GM23338 (cell line): ENCODE results near the gene PFKP. TPM values are rescaled to one million over a fixed set of nuclear protein-coding genes. Genes with fewer than 3 reads are reported as not detected.

ENCODE experiments used
- ATAC-seq: fragments of 200-7000 bp; cut with Tn5 transposase; 3 replicates; pipeline ENCODE4 v1.9.1; 2020
- DNase-seq: peaks from one replicate; pipeline ENCODE4 v3.0.0-alpha.2; 2015; ENCODE audit warnings: low spot score
- H2AFZ ChIP-seq: fragments of 200-600 bp; sonication (generic); 2 replicates; pipeline ENCODE4 v1.8.0; 2016; ENCODE audit warnings: antibody characterized with exemption, mild to moderate bottlenecking, moderate library complexity
- H3F3A ChIP-seq: fragments of 200-600 bp; sonication (generic); replicated peaks from 2 replicates; pipeline ENCODE4 v1.8.0; 2017; ENCODE audit warnings: antibody characterized with exemption, mixed run types, low read depth
- H3K27ac ChIP-seq: fragments of 200-600 bp; sonication (generic); 2 replicates; pipeline ENCODE4 v1.6.1; 2016; ENCODE audit warnings: low read depth
- H3K27me3 ChIP-seq: fragments of 200-600 bp; sonication (generic); 2 replicates; pipeline ENCODE4 v1.8.0; 2016; ENCODE audit warnings: mild to moderate bottlenecking, mixed run types, moderate library complexity; ENCODE audit not compliant: insufficient read depth
- H3K36me3 ChIP-seq: fragments of 200-600 bp; sonication (generic); 2 replicates; pipeline ENCODE4 v1.8.0; 2016; ENCODE audit warnings: mild to moderate bottlenecking; ENCODE audit not compliant: insufficient read depth
- H3K4me1 ChIP-seq: fragments of 200-600 bp; sonication (generic); 2 replicates; pipeline ENCODE4 v1.8.0; 2016; ENCODE audit warnings: mild to moderate bottlenecking, moderate library complexity; ENCODE audit not compliant: insufficient read depth
- H3K4me2 ChIP-seq: fragments of 200-600 bp; sonication (generic); 2 replicates; pipeline ENCODE4 v1.7.1; 2017; ENCODE audit warnings: mixed run types
- H3K4me3 ChIP-seq: fragments of 200-600 bp; sonication (generic); 2 replicates; pipeline ENCODE4 v1.6.1; 2016; ENCODE audit warnings: mixed run types
- H3K79me2 ChIP-seq: fragments of 200-600 bp; sonication (generic); replicated peaks from 2 replicates; pipeline ENCODE4 v1.8.0; 2017; ENCODE audit warnings: mild to moderate bottlenecking; ENCODE audit not compliant: insufficient read depth
- H3K9me2 ChIP-seq: fragments of 200-600 bp; sonication (generic); 2 replicates; pipeline ENCODE4 v1.8.0; 2017; ENCODE audit not compliant: insufficient read depth
- H4K20me1 ChIP-seq: fragments of 200-600 bp; sonication (generic); replicated peaks from 2 replicates; pipeline ENCODE4 v1.8.0; 2017; ENCODE audit warnings: mild to moderate bottlenecking; ENCODE audit not compliant: insufficient read depth
- H3K27ac Mint-ChIP-seq: 2 replicates; pipeline ENCODE4 v1.8.0; 2020; ENCODE audit warnings: inconsistent platforms, mild to moderate bottlenecking, moderate library complexity, mixed read lengths
- H3K27me3 Mint-ChIP-seq: 3 replicates; pipeline ENCODE4 v1.8.0; 2022; ENCODE audit warnings: low read depth, mild to moderate bottlenecking, moderate library complexity, mixed read lengths, inconsistent platforms; ENCODE audit not compliant: insufficient read depth, poor library complexity
- H3K36me3 Mint-ChIP-seq: 3 replicates; pipeline ENCODE4 v1.8.0; 2021; ENCODE audit warnings: low read depth, mild to moderate bottlenecking, inconsistent platforms, moderate library complexity, mixed read lengths
- H3K4me1 Mint-ChIP-seq: 3 replicates; pipeline ENCODE4 v1.8.0; 2020; ENCODE audit warnings: mild to moderate bottlenecking, inconsistent platforms, mixed read lengths
- H3K4me3 Mint-ChIP-seq: 3 replicates; pipeline ENCODE4 v1.8.0; 2021; ENCODE audit warnings: moderate library complexity, mild to moderate bottlenecking, inconsistent platforms, mixed read lengths
- H3K9me3 Mint-ChIP-seq: 3 replicates; pipeline ENCODE4 v1.8.0; 2020; ENCODE audit warnings: moderate library complexity, mild to moderate bottlenecking, inconsistent platforms, mixed read lengths
- CREB1 ChIP-seq: fragments of 250-450 bp; sonication (Bioruptor Pico); IDR thresholded peaks from 2 replicates; pipeline ENCODE4 v1.5.0; 2020; ENCODE audit warnings: low read depth, mild to moderate bottlenecking, moderate library complexity
- EZH2 ChIP-seq: fragments of 200-600 bp; sonication (generic); IDR thresholded peaks from one replicate; pipeline ENCODE4 v1.8.0; 2017; ENCODE audit warnings: antibody characterized with exemption, mild to moderate bottlenecking, low read depth; ENCODE audit not compliant: unreplicated experiment
- EZH2phosphoT487 ChIP-seq: fragments of 200-600 bp; sonication (generic); IDR thresholded peaks from one replicate; pipeline ENCODE4 v1.8.1; 2018; ENCODE audit warnings: antibody characterized with exemption; ENCODE audit not compliant: unreplicated experiment
- JUNB ChIP-seq: IDR thresholded peaks from one replicate; pipeline ENCODE4 v1.6.1; 2016; ENCODE audit warnings: antibody characterized with exemption; ENCODE audit not compliant: unreplicated experiment
- NANOG ChIP-seq: IDR thresholded peaks from 2 replicates; pipeline ENCODE4 v1.6.1; 2016; ENCODE audit warnings: antibody characterized with exemption, borderline replicate concordance
- POLR2AphosphoS5 ChIP-seq: IDR thresholded peaks from 2 replicates; pipeline ENCODE4 v1.6.1; 2016; ENCODE audit warnings: antibody characterized with exemption, low read depth
- STAT1 ChIP-seq: IDR thresholded peaks from one replicate; pipeline ENCODE4 v1.6.1; 2016; ENCODE audit warnings: antibody characterized with exemption; ENCODE audit not compliant: unreplicated experiment
- ZNF114 ChIP-seq: fragments of 250-450 bp; sonication (Bioruptor Pico); IDR thresholded peaks from 2 replicates; pipeline ENCODE4 v1.5.0; 2020; ENCODE audit warnings: mild to moderate bottlenecking, moderate library complexity
- ZNF331 ChIP-seq: fragments of 250-450 bp; sonication (Bioruptor Pico); IDR thresholded peaks from 2 replicates; pipeline ENCODE4 v1.5.0; 2020; ENCODE audit warnings: low read depth, mild to moderate bottlenecking, moderate library complexity
- polyA plus RNA-seq: library from polyadenylated mRNA; unstranded; fragments of >200 nt; fragmentation: Nextera tagmentation; extraction: Ambion mirVana; gene quantifications from 2 replicates; pipeline ENCODE4 v1.2.1, GENCODE V29; 2016
- total RNA-seq: library from RNA; depleted of rRNA; stranded (reverse); fragments of >200 nt; shearing (Covaris generic); gene quantifications from 2 replicates; pipeline ENCODE4 v1.2.3, GENCODE V29; 2014
- TF ChIP-seq, protein P1 (sequence below): fragments of 250-450 bp; sonication (Bioruptor Pico); IDR thresholded peaks from 2 replicates; pipeline ENCODE4 v1.5.0; 2020; ENCODE audit warnings: mild to moderate bottlenecking, moderate library complexity
- TF ChIP-seq, protein P2 (sequence below), 2 experiments: fragments of 200-600 bp in 1 of 2; sonication (generic) in 1 of 2; conservative IDR thresholded peaks; 2 replicates each; pipeline versions ENCODE4 v1.5.1 to v1.6.1; 2016 to 2017; ENCODE audit warnings: antibody characterized with exemption in 2 of 2, low read depth in 2 of 2, mild to moderate bottlenecking in 2 of 2, moderate library complexity in 1 of 2
- TF ChIP-seq, protein P3 (sequence below): IDR thresholded peaks from one replicate; pipeline ENCODE4 v1.6.1; 2018; ENCODE audit warnings: antibody characterized with exemption; ENCODE audit not compliant: unreplicated experiment
- TF ChIP-seq, protein P4 (sequence below): IDR thresholded peaks from 2 replicates; pipeline ENCODE4 v1.6.1; 2016; ENCODE audit warnings: antibody characterized with exemption

PFKP gene
- total and polyA plus RNA-seq, 2 experiments from 2014 or later: 56.3 to 120 TPM

DNA sequence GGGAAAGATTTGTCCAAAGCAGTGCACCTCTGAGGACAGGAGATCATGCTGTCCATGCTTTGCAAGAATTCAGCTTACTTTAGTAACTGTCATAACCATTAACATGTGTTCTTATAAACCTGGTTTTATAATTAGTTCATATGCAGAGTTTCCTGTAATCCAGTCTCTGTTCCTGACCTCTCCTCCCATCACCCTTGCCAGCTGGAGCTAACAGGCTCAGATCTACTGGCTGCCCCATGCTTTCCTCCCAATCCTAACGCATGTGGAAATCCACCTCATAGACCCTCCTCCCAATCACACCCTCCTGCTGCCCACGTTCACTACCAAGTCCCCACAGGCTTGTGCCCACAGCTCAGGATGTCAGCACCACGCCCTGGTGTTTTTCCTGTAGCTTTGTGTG, 45.3 kb upstream of the PFKP start:
- peaks cover 7% of the 10 kb centered on the region for H3K27me3 Mint-ChIP-seq
- no peak for DNase-seq
- Histone ChIP-seq H3K4me2 (no peak overlapping the region), H3K27me3 (no peaks in the 10 kb centered on the region), H4K20me1 (no peaks in the 10 kb centered on the region), H3K36me3 (no peaks in the 10 kb centered on the region), H3K4me1 (no peaks in the 10 kb centered on the region), H3K79me2 (no peaks in the 10 kb centered on the region), H2AFZ (no peak overlapping the region), H3K9me2 (peaks cover 9% of the 10 kb centered on the region; the same call in 1 of the 2 replicates), H3F3A (no peaks in the 10 kb centered on the region), H3K27ac (no peak overlapping the region), H3K4me3 (no peak overlapping the region)
- H3K4me1 Mint-ChIP-seq: no peaks in the 10 kb centered on the region
- no peak for TF ChIP-seq STAT1
- no peak for TF ChIP-seq ZNF331 (CRISPR knock-in tag)
- TF ChIP-seq NANOG: no peak
- TF ChIP-seq, protein P1, sequence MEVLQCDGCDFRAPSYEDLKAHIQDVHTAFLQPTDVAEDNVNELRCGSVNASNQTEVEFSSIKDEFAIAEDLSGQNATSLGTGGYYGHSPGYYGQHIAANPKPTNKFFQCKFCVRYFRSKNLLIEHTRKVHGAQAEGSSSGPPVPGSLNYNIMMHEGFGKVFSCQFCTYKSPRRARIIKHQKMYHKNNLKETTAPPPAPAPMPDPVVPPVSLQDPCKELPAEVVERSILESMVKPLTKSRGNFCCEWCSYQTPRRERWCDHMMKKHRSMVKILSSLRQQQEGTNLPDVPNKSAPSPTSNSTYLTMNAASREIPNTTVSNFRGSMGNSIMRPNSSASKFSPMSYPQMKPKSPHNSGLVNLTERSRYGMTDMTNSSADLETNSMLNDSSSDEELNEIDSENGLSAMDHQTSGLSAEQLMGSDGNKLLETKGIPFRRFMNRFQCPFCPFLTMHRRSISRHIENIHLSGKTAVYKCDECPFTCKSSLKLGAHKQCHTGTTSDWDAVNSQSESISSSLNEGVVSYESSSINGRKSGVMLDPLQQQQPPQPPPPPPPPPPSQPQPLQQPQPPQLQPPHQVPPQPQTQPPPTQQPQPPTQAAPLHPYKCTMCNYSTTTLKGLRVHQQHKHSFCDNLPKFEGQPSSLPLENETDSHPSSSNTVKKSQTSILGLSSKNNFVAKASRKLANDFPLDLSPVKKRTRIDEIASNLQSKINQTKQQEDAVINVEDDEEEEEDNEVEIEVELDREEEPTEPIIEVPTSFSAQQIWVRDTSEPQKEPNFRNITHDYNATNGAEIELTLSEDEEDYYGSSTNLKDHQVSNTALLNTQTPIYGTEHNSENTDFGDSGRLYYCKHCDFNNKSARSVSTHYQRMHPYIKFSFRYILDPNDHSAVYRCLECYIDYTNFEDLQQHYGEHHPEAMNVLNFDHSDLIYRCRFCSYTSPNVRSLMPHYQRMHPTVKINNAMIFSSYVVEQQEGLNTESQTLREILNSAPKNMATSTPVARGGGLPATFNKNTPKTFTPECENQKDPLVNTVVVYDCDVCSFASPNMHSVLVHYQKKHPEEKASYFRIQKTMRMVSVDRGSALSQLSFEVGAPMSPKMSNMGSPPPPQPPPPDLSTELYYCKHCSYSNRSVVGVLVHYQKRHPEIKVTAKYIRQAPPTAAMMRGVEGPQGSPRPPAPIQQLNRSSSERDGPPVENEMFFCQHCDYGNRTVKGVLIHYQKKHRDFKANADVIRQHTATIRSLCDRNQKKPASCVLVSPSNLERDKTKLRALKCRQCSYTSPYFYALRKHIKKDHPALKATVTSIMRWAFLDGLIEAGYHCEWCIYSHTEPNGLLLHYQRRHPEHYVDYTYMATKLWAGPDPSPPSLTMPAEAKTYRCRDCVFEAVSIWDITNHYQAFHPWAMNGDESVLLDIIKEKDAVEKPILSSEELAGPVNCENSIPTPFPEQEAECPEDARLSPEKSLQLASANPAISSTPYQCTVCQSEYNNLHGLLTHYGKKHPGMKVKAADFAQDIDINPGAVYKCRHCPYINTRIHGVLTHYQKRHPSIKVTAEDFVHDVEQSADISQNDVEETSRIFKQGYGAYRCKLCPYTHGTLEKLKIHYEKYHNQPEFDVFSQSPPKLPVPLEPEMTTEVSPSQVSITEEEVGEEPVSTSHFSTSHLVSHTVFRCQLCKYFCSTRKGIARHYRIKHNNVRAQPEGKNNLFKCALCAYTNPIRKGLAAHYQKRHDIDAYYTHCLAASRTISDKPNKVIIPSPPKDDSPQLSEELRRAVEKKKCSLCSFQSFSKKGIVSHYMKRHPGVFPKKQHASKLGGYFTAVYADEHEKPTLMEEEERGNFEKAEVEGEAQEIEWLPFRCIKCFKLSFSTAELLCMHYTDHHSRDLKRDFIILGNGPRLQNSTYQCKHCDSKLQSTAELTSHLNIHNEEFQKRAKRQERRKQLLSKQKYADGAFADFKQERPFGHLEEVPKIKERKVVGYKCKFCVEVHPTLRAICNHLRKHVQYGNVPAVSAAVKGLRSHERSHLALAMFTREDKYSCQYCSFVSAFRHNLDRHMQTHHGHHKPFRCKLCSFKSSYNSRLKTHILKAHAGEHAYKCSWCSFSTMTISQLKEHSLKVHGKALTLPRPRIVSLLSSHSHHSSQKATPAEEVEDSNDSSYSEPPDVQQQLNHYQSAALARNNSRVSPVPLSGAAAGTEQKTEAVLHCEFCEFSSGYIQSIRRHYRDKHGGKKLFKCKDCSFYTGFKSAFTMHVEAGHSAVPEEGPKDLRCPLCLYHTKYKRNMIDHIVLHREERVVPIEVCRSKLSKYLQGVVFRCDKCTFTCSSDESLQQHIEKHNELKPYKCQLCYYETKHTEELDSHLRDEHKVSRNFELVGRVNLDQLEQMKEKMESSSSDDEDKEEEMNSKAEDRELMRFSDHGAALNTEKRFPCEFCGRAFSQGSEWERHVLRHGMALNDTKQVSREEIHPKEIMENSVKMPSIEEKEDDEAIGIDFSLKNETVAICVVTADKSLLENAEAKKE (CRISPR knock-in tag): no peak
- TF ChIP-seq CREB1 (CRISPR knock-in tag): no peak
- no peak for TF ChIP-seq EZH2phosphoT487
- TF ChIP-seq, protein P2, sequence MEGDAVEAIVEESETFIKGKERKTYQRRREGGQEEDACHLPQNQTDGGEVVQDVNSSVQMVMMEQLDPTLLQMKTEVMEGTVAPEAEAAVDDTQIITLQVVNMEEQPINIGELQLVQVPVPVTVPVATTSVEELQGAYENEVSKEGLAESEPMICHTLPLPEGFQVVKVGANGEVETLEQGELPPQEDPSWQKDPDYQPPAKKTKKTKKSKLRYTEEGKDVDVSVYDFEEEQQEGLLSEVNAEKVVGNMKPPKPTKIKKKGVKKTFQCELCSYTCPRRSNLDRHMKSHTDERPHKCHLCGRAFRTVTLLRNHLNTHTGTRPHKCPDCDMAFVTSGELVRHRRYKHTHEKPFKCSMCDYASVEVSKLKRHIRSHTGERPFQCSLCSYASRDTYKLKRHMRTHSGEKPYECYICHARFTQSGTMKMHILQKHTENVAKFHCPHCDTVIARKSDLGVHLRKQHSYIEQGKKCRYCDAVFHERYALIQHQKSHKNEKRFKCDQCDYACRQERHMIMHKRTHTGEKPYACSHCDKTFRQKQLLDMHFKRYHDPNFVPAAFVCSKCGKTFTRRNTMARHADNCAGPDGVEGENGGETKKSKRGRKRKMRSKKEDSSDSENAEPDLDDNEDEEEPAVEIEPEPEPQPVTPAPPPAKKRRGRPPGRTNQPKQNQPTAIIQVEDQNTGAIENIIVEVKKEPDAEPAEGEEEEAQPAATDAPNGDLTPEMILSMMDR (conservative IDR thresholded peaks at IDR 0.05; ENCODE audit: low read depth in 2 of 2): no peak
- TF ChIP-seq, protein P3, sequence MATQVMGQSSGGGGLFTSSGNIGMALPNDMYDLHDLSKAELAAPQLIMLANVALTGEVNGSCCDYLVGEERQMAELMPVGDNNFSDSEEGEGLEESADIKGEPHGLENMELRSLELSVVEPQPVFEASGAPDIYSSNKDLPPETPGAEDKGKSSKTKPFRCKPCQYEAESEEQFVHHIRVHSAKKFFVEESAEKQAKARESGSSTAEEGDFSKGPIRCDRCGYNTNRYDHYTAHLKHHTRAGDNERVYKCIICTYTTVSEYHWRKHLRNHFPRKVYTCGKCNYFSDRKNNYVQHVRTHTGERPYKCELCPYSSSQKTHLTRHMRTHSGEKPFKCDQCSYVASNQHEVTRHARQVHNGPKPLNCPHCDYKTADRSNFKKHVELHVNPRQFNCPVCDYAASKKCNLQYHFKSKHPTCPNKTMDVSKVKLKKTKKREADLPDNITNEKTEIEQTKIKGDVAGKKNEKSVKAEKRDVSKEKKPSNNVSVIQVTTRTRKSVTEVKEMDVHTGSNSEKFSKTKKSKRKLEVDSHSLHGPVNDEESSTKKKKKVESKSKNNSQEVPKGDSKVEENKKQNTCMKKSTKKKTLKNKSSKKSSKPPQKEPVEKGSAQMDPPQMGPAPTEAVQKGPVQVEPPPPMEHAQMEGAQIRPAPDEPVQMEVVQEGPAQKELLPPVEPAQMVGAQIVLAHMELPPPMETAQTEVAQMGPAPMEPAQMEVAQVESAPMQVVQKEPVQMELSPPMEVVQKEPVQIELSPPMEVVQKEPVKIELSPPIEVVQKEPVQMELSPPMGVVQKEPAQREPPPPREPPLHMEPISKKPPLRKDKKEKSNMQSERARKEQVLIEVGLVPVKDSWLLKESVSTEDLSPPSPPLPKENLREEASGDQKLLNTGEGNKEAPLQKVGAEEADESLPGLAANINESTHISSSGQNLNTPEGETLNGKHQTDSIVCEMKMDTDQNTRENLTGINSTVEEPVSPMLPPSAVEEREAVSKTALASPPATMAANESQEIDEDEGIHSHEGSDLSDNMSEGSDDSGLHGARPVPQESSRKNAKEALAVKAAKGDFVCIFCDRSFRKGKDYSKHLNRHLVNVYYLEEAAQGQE: no peak
- TF ChIP-seq JUNB: no peak
- no peak for TF ChIP-seq POLR2AphosphoS5
- TF ChIP-seq, protein P4, sequence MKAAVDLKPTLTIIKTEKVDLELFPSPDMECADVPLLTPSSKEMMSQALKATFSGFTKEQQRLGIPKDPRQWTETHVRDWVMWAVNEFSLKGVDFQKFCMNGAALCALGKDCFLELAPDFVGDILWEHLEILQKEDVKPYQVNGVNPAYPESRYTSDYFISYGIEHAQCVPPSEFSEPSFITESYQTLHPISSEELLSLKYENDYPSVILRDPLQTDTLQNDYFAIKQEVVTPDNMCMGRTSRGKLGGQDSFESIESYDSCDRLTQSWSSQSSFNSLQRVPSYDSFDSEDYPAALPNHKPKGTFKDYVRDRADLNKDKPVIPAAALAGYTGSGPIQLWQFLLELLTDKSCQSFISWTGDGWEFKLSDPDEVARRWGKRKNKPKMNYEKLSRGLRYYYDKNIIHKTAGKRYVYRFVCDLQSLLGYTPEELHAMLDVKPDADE: no peak
- no peak for TF ChIP-seq EZH2
- TF ChIP-seq ZNF114: no peak
- no peak overlapping the region for H3K4me3 Mint-ChIP-seq
- no peak for ATAC-seq
- no peaks in the 10 kb centered on the region; the same call in 2 of the 3 replicates for H3K36me3 Mint-ChIP-seq
- no peak overlapping the region for H3K27ac Mint-ChIP-seq
- H3K9me3 Mint-ChIP-seq: peaks cover 15% of the 10 kb centered on the region
